Thyroid gland (tissue), 4 donors: ENCODE data around the gene XDH. TPM values are rescaled to one million over a fixed set of nuclear protein-coding genes. Genes with fewer than 3 reads are reported as not detected.

Experiments used
- DNase-seq, 2 donors: peaks; one replicate each; pipeline ENCODE4 v3.0.0-alpha.2; 2019
- H3K27ac ChIP-seq, 3 donors: fragments of 200-600 bp; sonication (generic); 1 replicate in 2 of 3; 2 replicates in 1 of 3; pipeline ENCODE4 v1.5.1; 2016 to 2019; ENCODE audit warnings: mild to moderate bottlenecking in 1 of 3, moderate library complexity in 1 of 3
- H3K27me3 ChIP-seq: fragments of 200-600 bp; sonication (generic); one replicate; pipeline ENCODE4 v1.5.1; 2019
- H3K36me3 ChIP-seq, 2 donors: fragments of 200-600 bp; sonication (generic); one replicate each; pipeline ENCODE4 v1.5.1; 2016 to 2019
- H3K4me1 ChIP-seq, 2 donors: fragments of 200-600 bp; sonication (generic); one replicate each; pipeline ENCODE4 v1.5.1; 2017 to 2019
- H3K4me3 ChIP-seq, 3 donors: fragments of 200-600 bp; sonication (generic); replicated peaks in 1 of 3; 1 replicate in 2 of 3; 2 replicates in 1 of 3; pipeline ENCODE4 v1.5.1; 2016; ENCODE audit warnings: mild to moderate bottlenecking in 1 of 3
- H3K9me3 ChIP-seq: fragments of 200-600 bp; sonication (generic); one replicate; pipeline ENCODE4 v1.5.1; 2017
- CTCF ChIP-seq, 6 experiments: fragments of 200-600 bp in 3 of 6; fragments of 450-650 bp in 3 of 6; sonication (generic) in 3 of 6; IDR thresholded peaks; one replicate each; pipeline ENCODE4 v1.5.1; 2016 to 2019; ENCODE audit warnings: antibody characterized with exemption in 6 of 6, mild to moderate bottlenecking in 2 of 6, inconsistent platforms in 1 of 6, moderate library complexity in 1 of 6
- POLR2A ChIP-seq, 2 donors: fragments of 450-650 bp; IDR thresholded peaks; one replicate each; pipeline ENCODE4 v1.6.1; 2017; ENCODE audit warnings: antibody characterized with exemption in 2 of 2, mild to moderate bottlenecking in 2 of 2, moderate library complexity in 1 of 2
- WGBS, 2 donors: methylation state at CpG; one replicate each; pipeline ENCODE4 v1.1.5; 2017; 5-methylcytosine and 5-hydroxymethylcytosine counted together
- intact Hi-C: fragments of 100-400 bp; cut with DNase I; formaldehyde crosslinking; loops from one replicate; pipeline ENCODE4 v1.15.1; 2023
- total RNA-seq, 4 donors: library from RNA; depleted of rRNA; stranded (reverse); fragments of >200 nt; gene quantifications; one replicate each; pipeline ENCODE4 v1.2.3, GENCODE V29; 2016

The XDH gene
- total RNA-seq, 4 donors from 2014 or later = 0.13 to 2.6 (median 1.9) TPM; not detected in 1

- Histone ChIP-seq H3K4me3 (no peak overlapping the region), H3K9me3 (no peaks in the 10 kb centered on the region), H3K4me1 (peaks cover 0 to 2% of the 10 kb centered on the region in 2 donors), H3K27ac (no peak overlapping the region), H3K27me3 (no peaks in the 10 kb centered on the region), H3K36me3 (no peaks in the 10 kb centered on the region)
- intact Hi-C loops = no loop called here
- no peak for TF ChIP-seq POLR2A (IDR thresholded peaks at IDR 0.05)
- WGBS, 2 donors = 54 to 55% methylated on average over 3 of the region's 3 CpGs
- no peak for DNase-seq
Observed at GRCh38 chr2:31434911-31435310, 20.4 kb upstream of the XDH start.

GRCh38 chr2:31433541-31433940, 19.0 kb upstream of the XDH start:
- intact Hi-C loops = no loop called here
- WGBS, 2 donors = 44 to 50% methylated on average over 3 of the region's 3 CpGs
- H3K36me3 ChIP-seq = no peaks in the 10 kb centered on the region
- peak; percentile 27 to 35 for DNase-seq
- H3K9me3 ChIP-seq = no peaks in the 10 kb centered on the region
- no peaks in the 10 kb centered on the region for H3K27me3 ChIP-seq
- no peak overlapping the region for H3K27ac ChIP-seq
- TF ChIP-seq CTCF (IDR thresholded peaks at IDR 0.05) (no peak), POLR2A (IDR thresholded peaks at IDR 0.05) (no peak)
- no peak overlapping the region for H3K4me3 ChIP-seq
- H3K4me1 ChIP-seq = peaks cover 0 to 2% of the 10 kb centered on the region in 2 donors

- 87 to 90% methylated on average over 9 of the region's 9 CpGs for WGBS, 2 donors
- H3K27me3 ChIP-seq = no peaks in the 10 kb centered on the region
- TF ChIP-seq POLR2A (IDR thresholded peaks at IDR 0.05) (no peak), CTCF (IDR thresholded peaks at IDR 0.05) (no peak)
- DNase-seq = no peak
- H3K36me3 ChIP-seq = no peaks in the 10 kb centered on the region
- peaks cover 0 to 2% of the 10 kb centered on the region in 2 donors for H3K4me1 ChIP-seq
- no peaks in the 10 kb centered on the region for H3K9me3 ChIP-seq
- H3K27ac ChIP-seq = no peak overlapping the region
- H3K4me3 ChIP-seq = no peak overlapping the region
- intact Hi-C loops = no loop called here
Observed at GRCh38 chr2:31430439-31431165, 16.1 kb upstream of the XDH start.

GRCh38 chr2:31429759-31430438, 15.4 kb upstream of the XDH start:
- H3K27me3 ChIP-seq = no peaks in the 10 kb centered on the region
- WGBS, 2 donors = 60 to 70% methylated on average over 5 of the region's 5 CpGs
- H3K4me1 ChIP-seq = peaks cover 0 to 2% of the 10 kb centered on the region in 2 donors
- no peaks in the 10 kb centered on the region for H3K9me3 ChIP-seq
- no peak overlapping the region for H3K27ac ChIP-seq
- no peaks in the 10 kb centered on the region for H3K36me3 ChIP-seq
- intact Hi-C loops = no loop called here
- no peak overlapping the region for H3K4me3 ChIP-seq
- no peak for TF ChIP-seq POLR2A (IDR thresholded peaks at IDR 0.05)
- TF ChIP-seq CTCF (IDR thresholded peaks at IDR 0.05) = no peak
- no peak for DNase-seq

- no peak for DNase-seq
- Histone ChIP-seq H3K27me3 (no peaks in the 10 kb centered on the region), H3K9me3 (no peaks in the 10 kb centered on the region), H3K36me3 (no peaks in the 10 kb centered on the region), H3K4me3 (no peak overlapping the region), H3K4me1 (peaks cover 0 to 2% of the 10 kb centered on the region in 2 donors), H3K27ac (no peak overlapping the region)
- TF ChIP-seq POLR2A (IDR thresholded peaks at IDR 0.05) (no peak), CTCF (IDR thresholded peaks at IDR 0.05) (no peak)
- intact Hi-C loops = no loop called here
Observed at GRCh38 chr2:31429040-31429439, 14.5 kb upstream of the XDH start.
